Measurements from ENCODE around the gene DUOXA2.

Gene DUOXA2

DNA sequence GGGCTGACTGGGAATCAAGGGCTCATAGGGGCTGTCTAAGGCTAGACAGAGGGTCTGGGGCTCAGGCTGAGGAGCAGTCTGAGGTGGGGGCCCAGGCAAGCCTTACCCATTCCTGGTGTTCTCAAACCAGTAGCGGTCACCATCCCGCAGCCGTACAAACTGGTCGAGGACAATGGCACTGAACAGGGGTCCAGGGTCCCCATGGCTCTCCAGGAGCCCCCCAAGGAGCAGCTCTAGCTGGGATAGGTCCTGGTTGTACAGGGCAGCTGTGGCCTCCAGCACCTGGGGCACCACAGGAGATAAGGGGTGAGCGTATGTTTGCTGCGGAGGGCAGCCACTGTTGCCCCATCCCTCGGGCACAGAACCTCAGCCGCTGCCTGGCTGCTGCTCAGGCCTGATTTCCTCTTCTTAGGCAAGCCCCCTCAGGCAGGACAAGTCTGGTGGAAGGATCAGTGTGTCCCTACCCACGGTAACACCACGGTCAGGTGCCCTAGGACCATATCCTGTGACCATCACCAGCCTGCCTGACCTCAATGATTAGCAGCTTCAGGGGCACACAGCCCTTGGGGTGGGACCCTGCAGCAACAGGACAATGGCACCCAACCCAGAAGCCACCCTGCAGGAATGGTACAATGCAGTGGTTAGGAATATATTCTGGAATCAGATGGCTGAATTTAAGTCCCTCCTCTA is 6.0 kb upstream of the DUOXA2 start:
- ATAC-seq, result no peak
- Mint-ChIP-seq H3K27ac (no peak overlapping the region), H3K27me3 (peaks cover 63% of the 10 kb centered on the region), H3K36me3 (no peaks in the 10 kb centered on the region), H3K4me3 (no peak overlapping the region), H3K9me3 (no peaks in the 10 kb centered on the region), H3K4me1 (peaks cover 13% of the 10 kb centered on the region)

- Mint-ChIP-seq H3K27me3 (peaks cover 85% of the 10 kb centered on the region), H3K4me3 (no peak overlapping the region), H3K4me1 (peaks cover 31% of the 10 kb centered on the region)
These were observed 3.8 kb upstream of the DUOXA2 start for GRCh38 chr15:45110256-45110820.

GRCh38 chr15:45111390-45112142 is 2.6 kb upstream of the DUOXA2 start:
- Mint-ChIP-seq H3K27ac (no peak overlapping the region), H3K27me3 (peaks cover 88% of the 10 kb centered on the region), H3K9me3 (no peaks in the 10 kb centered on the region), H3K4me1 (peaks cover 37% of the 10 kb centered on the region), H3K4me3 (peak overlapping the region; percentile 48), H3K36me3 (no peaks in the 10 kb centered on the region)
- ATAC-seq, result no peak

More at GRCh38 chr15:45110256-45110820, 3.8 kb upstream of the DUOXA2 start:
- Mint-ChIP-seq H3K36me3 (no peaks in the 10 kb centered on the region), H3K9me3 (no peaks in the 10 kb centered on the region), H3K27ac (no peak overlapping the region)
- ATAC-seq, result no peak

- no peak for ATAC-seq
- Mint-ChIP-seq H3K27me3 (peaks cover 87% of the 10 kb centered on the region), H3K9me3 (no peaks in the 10 kb centered on the region), H3K36me3 (no peaks in the 10 kb centered on the region), H3K4me1 (peaks cover 41% of the 10 kb centered on the region), H3K4me3 (peak overlapping the region; percentile 48), H3K27ac (no peak overlapping the region)
These were observed 2.0 kb upstream of the DUOXA2 start for GRCh38 chr15:45112143-45112590.

- ATAC-seq, result no peak
- Mint-ChIP-seq H3K27me3 (peaks cover 89% of the 10 kb centered on the region), H3K27ac (no peak overlapping the region), H3K9me3 (no peaks in the 10 kb centered on the region), H3K4me1 (peaks cover 47% of the 10 kb centered on the region), H3K36me3 (no peaks in the 10 kb centered on the region), H3K4me3 (peak overlapping the region; percentile 48)
These were observed 1.3 kb upstream of the DUOXA2 start for GRCh38 chr15:45112591-45113379.

GRCh38 chr15:45113380-45113990 is 641 bp upstream of the DUOXA2 start:
- ATAC-seq, result no peak
- Mint-ChIP-seq H3K9me3 (no peaks in the 10 kb centered on the region), H3K27me3 (peaks cover 91% of the 10 kb centered on the region), H3K4me3 (no peak overlapping the region), H3K36me3 (no peaks in the 10 kb centered on the region), H3K4me1 (peaks cover 54% of the 10 kb centered on the region), H3K27ac (no peak overlapping the region)

DNA sequence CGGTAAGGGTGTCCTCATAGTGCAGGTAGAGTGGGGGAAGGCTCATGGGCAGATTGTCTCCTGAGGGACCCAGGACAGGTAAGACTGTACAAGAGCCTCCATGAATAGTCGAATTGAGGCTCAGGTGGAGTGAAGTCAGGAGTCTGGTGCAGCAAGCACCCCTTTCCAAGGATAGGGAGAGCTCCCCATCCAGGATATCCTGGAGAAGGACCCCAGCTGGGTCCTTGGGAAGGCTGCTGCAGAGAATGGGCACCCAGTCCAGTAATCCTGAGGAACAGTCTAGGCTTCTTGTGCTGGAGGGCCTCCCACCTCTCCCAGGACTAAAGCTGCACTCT is 592 bp downstream of the DUOXA2 start:
- H3K27me3 Mint-ChIP-seq, result peaks cover 88% of the 10 kb centered on the region
- no peaks in the 10 kb centered on the region for H3K36me3 Mint-ChIP-seq
- peak overlapping the region; percentile 72 for H3K4me3 Mint-ChIP-seq
- H3K9me3 Mint-ChIP-seq, result no peaks in the 10 kb centered on the region
- H3K27ac Mint-ChIP-seq, result no peak overlapping the region
- H3K4me1 Mint-ChIP-seq, result peaks cover 54% of the 10 kb centered on the region
- ATAC-seq, result no peak

DNA sequence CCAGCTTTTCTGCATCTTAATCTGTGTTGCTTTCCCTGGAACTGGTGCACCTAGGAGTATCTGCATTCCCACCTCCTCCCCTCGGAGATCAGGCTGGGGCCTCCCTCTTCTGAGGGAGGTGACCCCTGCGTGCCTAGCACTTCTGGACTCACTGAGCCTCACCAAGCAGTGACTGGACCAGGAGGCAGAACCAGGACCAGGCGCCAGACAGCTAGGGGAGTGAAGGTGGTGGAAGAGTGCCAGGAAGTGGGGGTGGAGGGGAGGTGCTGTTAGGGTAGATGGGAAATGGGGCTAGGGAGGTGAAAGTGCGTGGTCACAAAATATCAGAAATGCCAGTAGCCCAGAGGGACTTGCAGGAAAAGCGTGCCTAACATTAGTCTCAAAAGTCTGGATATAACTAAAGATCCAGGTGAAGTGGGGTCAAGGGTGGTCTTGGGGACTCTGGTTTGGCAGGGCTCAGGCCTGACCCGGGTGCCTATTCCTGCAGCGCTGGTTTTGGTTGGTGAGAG is 1.2 kb downstream of the DUOXA2 start:
- Mint-ChIP-seq H3K27ac (no peak overlapping the region), H3K27me3 (peaks cover 88% of the 10 kb centered on the region), H3K36me3 (no peaks in the 10 kb centered on the region), H3K4me1 (peaks cover 54% of the 10 kb centered on the region), H3K4me3 (no peak overlapping the region), H3K9me3 (no peaks in the 10 kb centered on the region)
- no peak for ATAC-seq

- ATAC-seq, result no peak
- peaks cover 54% of the 10 kb centered on the region for H3K4me1 Mint-ChIP-seq
- no peaks in the 10 kb centered on the region for H3K9me3 Mint-ChIP-seq
- peak overlapping the region; percentile 45 for H3K4me3 Mint-ChIP-seq
- no peak overlapping the region for H3K27ac Mint-ChIP-seq
- peaks cover 90% of the 10 kb centered on the region for H3K27me3 Mint-ChIP-seq
- H3K36me3 Mint-ChIP-seq, result no peaks in the 10 kb centered on the region
These were observed 1.9 kb downstream of the DUOXA2 start for GRCh38 chr15:45116006-45116481.

GRCh38 chr15:45116482-45117307 is 2.6 kb downstream of the DUOXA2 start:
- Mint-ChIP-seq H3K9me3 (no peaks in the 10 kb centered on the region), H3K36me3 (no peaks in the 10 kb centered on the region), H3K4me1 (peaks cover 54% of the 10 kb centered on the region), H3K4me3 (peak overlapping the region; percentile 68), H3K27me3 (peaks cover 96% of the 10 kb centered on the region), H3K27ac (no peak overlapping the region)
- ATAC-seq, result no peak

DNA sequence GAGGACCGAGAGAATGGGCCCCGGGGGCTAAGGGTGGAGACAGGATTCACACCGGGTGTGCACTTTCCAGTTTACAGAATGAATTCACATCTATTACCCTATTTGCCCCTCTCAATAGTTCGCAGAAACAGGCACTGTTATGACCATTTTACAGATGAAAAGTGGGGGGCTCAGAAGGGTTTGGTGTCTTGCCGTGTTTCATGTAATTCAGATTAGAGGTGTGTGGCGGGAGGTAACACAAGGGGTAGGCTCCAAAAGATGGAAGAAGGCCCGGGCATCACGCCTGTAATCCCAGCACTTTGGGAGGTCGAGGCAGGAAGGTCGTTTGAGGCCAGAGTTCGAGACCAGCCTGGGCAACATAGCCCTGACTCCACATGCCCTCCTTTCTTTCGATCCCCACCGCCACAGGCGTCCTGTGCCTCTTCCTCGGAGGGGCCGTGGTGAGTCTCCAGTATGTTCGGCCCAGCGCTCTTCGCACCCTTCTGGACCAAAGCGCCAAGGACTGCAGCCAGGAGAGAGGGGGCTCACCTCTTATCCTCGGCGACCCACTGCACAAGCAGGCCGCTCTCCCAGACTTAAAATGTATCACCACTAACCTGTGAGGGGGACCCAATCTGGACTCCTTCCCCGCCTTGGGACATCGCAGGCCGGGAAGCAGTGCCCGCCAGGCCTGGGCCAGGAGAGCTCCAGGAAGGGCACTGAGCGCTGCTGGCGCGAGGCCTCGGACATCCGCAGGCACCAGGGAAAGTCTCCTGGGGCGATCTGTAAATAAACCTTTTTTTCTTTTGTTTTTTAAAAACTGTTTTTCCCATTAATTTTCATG is 3.4 kb downstream of the DUOXA2 start:
- Mint-ChIP-seq H3K27ac (no peak overlapping the region), H3K4me3 (peak overlapping the region; percentile 68), H3K9me3 (no peaks in the 10 kb centered on the region), H3K27me3 (peaks cover 91% of the 10 kb centered on the region), H3K4me1 (peaks cover 47% of the 10 kb centered on the region), H3K36me3 (no peaks in the 10 kb centered on the region)
- ATAC-seq, result peak; percentile 1

GRCh38 chr15:45118131-45118588 is 4.0 kb downstream of the DUOXA2 start:
- Mint-ChIP-seq H3K4me3 (peak overlapping the region; percentile 68), H3K36me3 (no peaks in the 10 kb centered on the region), H3K27me3 (peaks cover 85% of the 10 kb centered on the region), H3K9me3 (no peaks in the 10 kb centered on the region), H3K4me1 (peaks cover 40% of the 10 kb centered on the region), H3K27ac (no peak overlapping the region)
- peak; percentile 93 for ATAC-seq

DNA sequence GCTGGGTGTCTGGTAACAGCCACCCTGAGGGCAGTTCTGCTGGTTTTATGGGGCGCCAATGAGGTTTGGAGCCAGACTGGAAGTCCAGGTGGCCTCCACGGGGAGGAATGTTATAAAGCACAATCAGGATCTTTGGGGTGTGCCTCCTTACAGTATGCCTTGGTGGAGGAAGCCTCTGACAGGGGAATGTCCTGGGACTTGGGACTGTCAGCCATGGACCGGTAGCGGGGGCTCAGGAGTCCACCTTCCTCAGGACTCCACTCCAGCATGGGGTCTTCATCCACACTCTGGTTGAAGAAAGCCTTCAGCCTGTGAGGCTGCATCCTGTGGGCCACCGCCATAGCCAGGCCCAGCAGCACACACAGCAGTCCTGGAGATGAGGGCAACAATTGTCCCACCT is 4.9 kb downstream of the DUOXA2 start:
- Mint-ChIP-seq H3K4me1 (peaks cover 32% of the 10 kb centered on the region), H3K9me3 (no peaks in the 10 kb centered on the region), H3K4me3 (no peak overlapping the region), H3K27me3 (peaks cover 76% of the 10 kb centered on the region), H3K36me3 (no peaks in the 10 kb centered on the region), H3K27ac (no peak overlapping the region)
- no peak for ATAC-seq
